ENCODE data around the gene MPDZ. TPM values are rescaled to one million over a fixed set of nuclear protein-coding genes. Genes with fewer than 3 reads are reported as not detected.
A peak's percentile ranks its signal among the peaks of the same experiment; 100 is the strongest.

MPDZ gene
- total RNA-seq, 1 experiment from 2014 or later, result 46.7 TPM

- H2AK5ac ChIP-seq (ENCODE audit: insufficient read length, low read length), result no peak overlapping the region
- H3K9ac ChIP-seq (ENCODE audit: extremely low read depth, insufficient read length, low read length), result no peak overlapping the region
- Mint-ChIP-seq H3K4me3 (no peak overlapping the region), H3K36me3 (ENCODE audit: insufficient read depth in 1 of 3, low read depth in 3 of 3) (no peaks in the 10 kb centered on the region), H3K27ac (no peak overlapping the region), H3K27me3 (ENCODE audit: low read depth) (no peaks in the 10 kb centered on the region), H3K9me3 (no peaks in the 10 kb centered on the region), H3K4me1 (peaks cover 43 to 53% of the 10 kb centered on the region in 2 experiments)
- peaks cover 8% of the 10 kb centered on the region; the same call in 1 of the 2 replicates for H3K79me2 ChIP-seq (ENCODE audit: insufficient read depth, low read length)
- WGBS (ENCODE audit: extremely low coverage, insufficient read length, low lambda C conversion rate), result no CpG with 5 or more reads among the region's 1 CpG
- H4K91ac ChIP-seq (ENCODE audit: insufficient read length, low read depth, low read length), result no peak overlapping the region
- no peak overlapping the region for H3K18ac ChIP-seq (ENCODE audit: insufficient read length, low read depth, low read length)
- H2BK12ac ChIP-seq (ENCODE audit: insufficient read length, low read depth, low read length), result no peak overlapping the region
- no peak overlapping the region for H3K27ac ChIP-seq (ENCODE audit: insufficient read length, low read depth, low read length)
- H4K8ac ChIP-seq (replicated peaks; ENCODE audit: insufficient read length, low read depth, low read length), result no peak overlapping the region
- H3K23ac ChIP-seq (ENCODE audit: insufficient read length, low read depth, low read length), result no peak overlapping the region
- no peak overlapping the region for H3K4me2 ChIP-seq (ENCODE audit: insufficient read depth, insufficient read length, low read length)
- peaks cover 3% of the 10 kb centered on the region; the same call in 1 of the 2 replicates for H3K4me1 ChIP-seq (ENCODE audit: insufficient read depth, low read length)
- H3K23me2 ChIP-seq (ENCODE audit: insufficient read length, low read depth, low read length, poor library complexity, severe bottlenecking), result no peaks in the 10 kb centered on the region
- no peak overlapping the region for H3K56ac ChIP-seq (ENCODE audit: insufficient read length, low read depth, low read length)
- H4K20me1 ChIP-seq (ENCODE audit: control insufficient read depth, insufficient read depth, insufficient read length), result no peaks in the 10 kb centered on the region
- no peak overlapping the region for H2BK20ac ChIP-seq (ENCODE audit: low read depth, low read length, poor library complexity, severe bottlenecking)
- no peaks in the 10 kb centered on the region for H3K9me3 ChIP-seq (ENCODE audit: control insufficient read depth, low read depth, low read length)
- DNase-seq, result no peak
- no peaks in the 10 kb centered on the region for H3K27me3 ChIP-seq (ENCODE audit: insufficient read depth, low read length)
- H2AFZ ChIP-seq (ENCODE audit: low read length), result no peak overlapping the region
- no peaks in the 10 kb centered on the region for H3K79me1 ChIP-seq (ENCODE audit: insufficient read depth, low read depth, low read length, poor library complexity, severe bottlenecking)
- no peak overlapping the region for H2BK15ac ChIP-seq (ENCODE audit: low read depth, low read length)
- no peak overlapping the region for H2BK5ac ChIP-seq (ENCODE audit: insufficient read length, low read length)
- no peak overlapping the region for H2BK120ac ChIP-seq (ENCODE audit: low read depth, low read length, poor library complexity, severe bottlenecking)
- no peak overlapping the region for H3K14ac ChIP-seq (ENCODE audit: insufficient read depth, low read length)
- no peak overlapping the region for H3K4ac ChIP-seq (ENCODE audit: low read depth, low read length)
- no peak overlapping the region for H4K5ac ChIP-seq (ENCODE audit: insufficient read length, low read depth, low read length)
- H3T11ph ChIP-seq (ENCODE audit: low read length), result peak overlapping the region; percentile 67
- TF ChIP-seq, protein P1, sequence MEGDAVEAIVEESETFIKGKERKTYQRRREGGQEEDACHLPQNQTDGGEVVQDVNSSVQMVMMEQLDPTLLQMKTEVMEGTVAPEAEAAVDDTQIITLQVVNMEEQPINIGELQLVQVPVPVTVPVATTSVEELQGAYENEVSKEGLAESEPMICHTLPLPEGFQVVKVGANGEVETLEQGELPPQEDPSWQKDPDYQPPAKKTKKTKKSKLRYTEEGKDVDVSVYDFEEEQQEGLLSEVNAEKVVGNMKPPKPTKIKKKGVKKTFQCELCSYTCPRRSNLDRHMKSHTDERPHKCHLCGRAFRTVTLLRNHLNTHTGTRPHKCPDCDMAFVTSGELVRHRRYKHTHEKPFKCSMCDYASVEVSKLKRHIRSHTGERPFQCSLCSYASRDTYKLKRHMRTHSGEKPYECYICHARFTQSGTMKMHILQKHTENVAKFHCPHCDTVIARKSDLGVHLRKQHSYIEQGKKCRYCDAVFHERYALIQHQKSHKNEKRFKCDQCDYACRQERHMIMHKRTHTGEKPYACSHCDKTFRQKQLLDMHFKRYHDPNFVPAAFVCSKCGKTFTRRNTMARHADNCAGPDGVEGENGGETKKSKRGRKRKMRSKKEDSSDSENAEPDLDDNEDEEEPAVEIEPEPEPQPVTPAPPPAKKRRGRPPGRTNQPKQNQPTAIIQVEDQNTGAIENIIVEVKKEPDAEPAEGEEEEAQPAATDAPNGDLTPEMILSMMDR (conservative IDR thresholded peaks at IDR 0.05), result no peak
Observed at GRCh38 chr9:13270734-13271133, 8.8 kb downstream of the MPDZ start.
